ENCODE measurements around the gene NCKAP5.

Gene NCKAP5

GRCh38 chr2:132845339-132845738, 722.9 kb downstream of the NCKAP5 start:
- H3K4me1 ChIP-seq (ENCODE audit: control insufficient read depth in 1 of 2, insufficient read depth in 1 of 2, low read depth in 1 of 2, low read length in 1 of 2) = no peaks in the 10 kb centered on the region
- no peaks in the 10 kb centered on the region for H3K36me3 ChIP-seq
- H3K27me3 ChIP-seq = no peaks in the 10 kb centered on the region
- H3K9me3 ChIP-seq = no peaks in the 10 kb centered on the region
- no peak for TF ChIP-seq CTCF (IDR thresholded peaks at IDR 0.05)
- no peak overlapping the region for H3K4me3 ChIP-seq (ENCODE audit: low read depth in 1 of 2, low read length in 1 of 2)
- no peak overlapping the region for H3K27ac ChIP-seq

- H3K27me3 ChIP-seq = no peaks in the 10 kb centered on the region
- no peak overlapping the region for H3K4me3 ChIP-seq (ENCODE audit: low read depth in 1 of 2, low read length in 1 of 2)
- no peak overlapping the region for H3K27ac ChIP-seq
- H3K4me1 ChIP-seq (ENCODE audit: control insufficient read depth in 1 of 2, insufficient read depth in 1 of 2, low read depth in 1 of 2, low read length in 1 of 2) = no peaks in the 10 kb centered on the region
- no peaks in the 10 kb centered on the region for H3K9me3 ChIP-seq
- H3K36me3 ChIP-seq = no peaks in the 10 kb centered on the region
- TF ChIP-seq CTCF (IDR thresholded peaks at IDR 0.05) = no peak
These were observed 723.7 kb downstream of the NCKAP5 start for GRCh38 chr2:132844585-132844984.

- TF ChIP-seq CTCF (IDR thresholded peaks at IDR 0.05) = no peak
These were observed 730.5 kb downstream of the NCKAP5 start for GRCh38 chr2:132837769-132838168.

GRCh38 chr2:132830321-132830827, 737.9 kb downstream of the NCKAP5 start:
- Histone ChIP-seq H3K9me3 (no peaks in the 10 kb centered on the region), H3K27ac (no peak overlapping the region), H3K27me3 (no peaks in the 10 kb centered on the region), H3K4me1 (ENCODE audit: control insufficient read depth in 1 of 2, insufficient read depth in 1 of 2, low read depth in 1 of 2, low read length in 1 of 2) (no peaks in the 10 kb centered on the region), H3K36me3 (no peaks in the 10 kb centered on the region), H3K4me3 (ENCODE audit: low read depth in 1 of 2, low read length in 1 of 2) (no peak overlapping the region)
- no peak for TF ChIP-seq CTCF (IDR thresholded peaks at IDR 0.05)

More at GRCh38 chr2:132837769-132838168, 730.5 kb downstream of the NCKAP5 start:
- Histone ChIP-seq H3K4me1 (ENCODE audit: control insufficient read depth in 1 of 2, insufficient read depth in 1 of 2, low read depth in 1 of 2, low read length in 1 of 2) (no peaks in the 10 kb centered on the region), H3K27ac (no peak overlapping the region), H3K4me3 (ENCODE audit: low read depth in 1 of 2, low read length in 1 of 2) (no peak overlapping the region), H3K9me3 (no peaks in the 10 kb centered on the region), H3K27me3 (no peaks in the 10 kb centered on the region), H3K36me3 (no peaks in the 10 kb centered on the region)

GRCh38 chr2:132825601-132826000, 742.7 kb downstream of the NCKAP5 start:
- H3K27me3 ChIP-seq = no peaks in the 10 kb centered on the region
- no peak for TF ChIP-seq CTCF (IDR thresholded peaks at IDR 0.05)
- H3K27ac ChIP-seq = no peak overlapping the region
- H3K4me1 ChIP-seq (ENCODE audit: control insufficient read depth in 1 of 2, insufficient read depth in 1 of 2, low read depth in 1 of 2, low read length in 1 of 2) = no peaks in the 10 kb centered on the region
- H3K9me3 ChIP-seq = no peaks in the 10 kb centered on the region
- no peak overlapping the region for H3K4me3 ChIP-seq (ENCODE audit: low read depth in 1 of 2, low read length in 1 of 2)
- no peaks in the 10 kb centered on the region for H3K36me3 ChIP-seq

DNA sequence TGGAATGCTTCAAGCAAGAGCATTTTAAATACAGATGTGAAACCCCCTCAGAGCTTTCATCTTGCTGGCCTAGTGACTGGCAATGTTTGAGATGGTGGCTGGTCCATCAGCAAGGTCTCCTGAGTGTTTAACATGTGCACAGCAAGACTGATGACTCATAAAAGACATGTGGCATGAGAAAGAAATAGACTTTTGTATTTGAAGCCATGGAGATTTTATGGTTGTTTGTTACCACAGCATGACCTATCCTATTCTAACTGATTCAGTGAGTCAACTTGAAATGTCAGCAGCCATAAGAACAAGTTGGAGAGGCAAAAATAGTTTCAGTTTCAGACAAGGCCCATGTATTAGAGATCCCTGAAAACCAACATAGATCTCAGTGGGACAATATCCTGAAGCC, 743.5 kb downstream of the NCKAP5 start:
- H3K4me1 ChIP-seq (ENCODE audit: control insufficient read depth in 1 of 2, insufficient read depth in 1 of 2, low read depth in 1 of 2, low read length in 1 of 2) = no peaks in the 10 kb centered on the region
- H3K27ac ChIP-seq = no peak overlapping the region
- TF ChIP-seq CTCF (IDR thresholded peaks at IDR 0.05) = no peak
- no peak overlapping the region for H3K4me3 ChIP-seq (ENCODE audit: low read depth in 1 of 2, low read length in 1 of 2)
- H3K27me3 ChIP-seq = no peaks in the 10 kb centered on the region
- no peaks in the 10 kb centered on the region for H3K9me3 ChIP-seq
- H3K36me3 ChIP-seq = no peaks in the 10 kb centered on the region
